ENCODE measurements around the gene MYO16.

Gene MYO16

DNA sequence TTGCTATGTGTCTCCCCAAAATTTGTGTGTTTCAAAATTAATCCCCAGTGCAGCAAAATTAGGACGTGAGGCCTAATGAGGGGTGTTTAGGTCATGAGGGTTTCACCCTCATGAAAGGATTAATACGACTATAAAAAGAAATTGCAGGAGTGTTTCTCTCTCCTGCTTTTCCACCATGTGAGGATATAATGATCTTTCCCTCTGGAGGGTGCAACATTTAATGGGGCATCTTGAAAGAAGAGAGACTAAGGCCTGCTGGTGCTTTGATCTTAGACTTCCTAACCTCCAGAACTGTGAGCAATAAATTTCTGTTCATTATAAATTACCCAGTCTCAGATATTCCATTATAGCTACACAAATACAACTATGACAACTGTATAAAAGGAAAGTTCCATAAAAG, 183.2 kb downstream of the MYO16 start:
- DNase-seq = no peak

DNA sequence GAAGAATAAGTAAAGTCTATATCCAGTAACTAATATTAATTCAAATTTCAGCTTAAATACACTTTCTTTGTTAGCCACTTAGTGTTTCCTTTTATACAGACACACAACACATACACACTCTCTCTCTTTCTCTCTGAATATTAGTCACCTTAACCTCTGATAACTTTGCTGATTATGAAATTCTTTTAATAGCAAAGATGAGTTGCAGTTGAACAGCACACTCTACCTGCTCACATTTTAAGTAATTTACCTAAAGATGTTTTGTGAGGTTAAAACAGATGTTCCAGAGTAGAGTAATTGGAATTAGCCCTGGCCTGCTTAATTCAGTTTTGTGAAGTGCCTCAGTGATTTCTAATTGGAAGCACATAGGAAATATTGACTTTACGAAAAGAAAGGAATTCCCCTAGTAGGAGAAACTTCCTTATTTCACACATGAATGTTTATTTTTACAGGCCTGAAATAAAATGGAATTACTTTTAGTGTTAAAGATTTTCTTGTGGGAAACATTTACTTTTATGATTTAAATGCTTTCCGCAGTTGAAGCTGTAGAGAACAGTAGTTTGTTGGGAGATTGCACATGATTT, 184.3 kb downstream of the MYO16 start:
- peak; percentile 59 for DNase-seq

DNA sequence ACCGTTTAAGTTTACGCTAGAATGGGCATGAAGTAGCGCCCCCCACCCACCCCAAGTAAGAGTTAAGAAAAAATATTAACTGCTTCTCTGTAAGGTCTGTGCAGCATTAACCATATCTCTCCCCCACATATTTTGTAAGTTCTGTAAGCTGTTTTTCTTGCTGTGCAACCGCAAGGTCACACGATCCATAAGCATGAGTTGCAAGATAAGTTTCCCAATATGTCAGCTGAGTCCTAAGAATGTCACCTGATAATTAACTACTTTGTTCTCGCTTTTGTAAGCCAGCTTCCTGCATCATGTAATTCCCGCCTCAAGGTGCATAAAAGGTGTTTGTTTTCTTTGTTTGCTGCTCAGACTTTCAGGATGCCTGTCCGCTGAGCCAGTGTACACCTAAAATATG, 187.0 kb downstream of the MYO16 start:
- peak; percentile 89 for DNase-seq

DNA sequence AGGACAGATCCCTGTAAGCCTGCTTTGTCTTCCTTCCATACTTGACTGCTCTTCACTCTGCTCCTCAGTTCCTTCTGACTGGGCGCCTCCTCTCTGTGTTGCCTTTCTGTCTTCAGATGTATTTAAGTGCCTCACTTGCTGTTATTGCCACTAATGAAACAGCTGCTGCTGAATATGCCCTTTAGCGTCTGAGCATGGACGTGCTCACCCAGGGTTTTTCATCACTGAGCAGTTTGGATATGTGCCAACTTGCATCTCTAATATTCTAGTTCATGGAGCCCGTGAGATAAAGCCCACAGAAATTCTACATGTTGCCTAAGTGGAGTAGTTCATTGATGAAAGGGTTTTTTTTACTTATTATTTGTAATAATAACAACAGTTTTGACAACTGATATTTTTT, 198.2 kb downstream of the MYO16 start:
- DNase-seq = no peak

- DNase-seq = no peak
Measured at GRCh38 chr13:108828086-108828815, 198.8 kb downstream of the MYO16 start.

DNA sequence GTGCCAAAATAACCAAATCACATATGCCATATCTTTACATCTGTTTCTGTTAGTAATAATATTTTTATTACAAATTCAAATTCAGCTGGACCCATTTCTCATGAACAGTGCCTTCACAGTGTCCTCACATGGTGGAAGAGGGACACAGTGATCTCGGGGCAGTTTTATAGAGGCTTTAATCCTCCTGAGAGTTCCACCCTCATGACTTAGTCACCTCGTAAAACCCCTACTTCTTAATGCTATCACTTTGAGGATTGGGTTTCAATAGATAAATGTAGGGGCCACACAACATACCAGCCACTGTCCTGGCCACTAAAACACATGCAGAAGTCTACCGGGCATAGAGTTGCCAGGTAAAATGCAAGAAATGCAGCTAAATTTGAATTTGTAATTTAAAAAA, 201.5 kb downstream of the MYO16 start:
- no peak for DNase-seq

- no peak for DNase-seq
Measured at GRCh38 chr13:108833531-108833930, 204.1 kb downstream of the MYO16 start.

GRCh38 chr13:108834193-108834592, 204.8 kb downstream of the MYO16 start:
- DNase-seq = no peak

DNA sequence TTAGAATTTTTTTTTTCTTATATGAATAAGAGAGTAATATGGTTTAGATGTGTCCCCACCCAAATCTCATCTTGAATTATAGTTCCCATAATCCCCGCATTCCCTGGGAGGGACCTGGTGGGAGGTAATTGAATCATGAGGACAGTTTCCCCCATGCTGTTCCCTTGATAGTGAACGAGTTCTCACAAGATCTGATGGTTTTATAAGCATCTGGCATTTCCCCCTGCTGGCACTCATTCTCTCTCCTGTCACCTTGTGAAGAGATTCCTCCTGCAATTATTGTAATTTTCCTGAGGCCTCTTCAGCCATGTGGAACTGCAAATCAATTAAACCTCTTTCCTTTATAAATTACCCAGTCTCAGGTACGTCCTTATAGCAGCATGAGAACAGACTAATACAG, 205.7 kb downstream of the MYO16 start:
- no peak for DNase-seq

GRCh38 chr13:108850691-108851090, 221.3 kb downstream of the MYO16 start:
- DNase-seq = no peak

GRCh38 chr13:108851660-108852059, 222.2 kb downstream of the MYO16 start:
- DNase-seq = no peak

GRCh38 chr13:108853031-108853430, 223.6 kb downstream of the MYO16 start:
- DNase-seq = no peak

GRCh38 chr13:108855737-108856387, 226.5 kb downstream of the MYO16 start:
- no peak for DNase-seq

GRCh38 chr13:108858676-108859075, 229.3 kb downstream of the MYO16 start:
- DNase-seq = no peak

- peak; percentile 88 for DNase-seq
Measured at GRCh38 chr13:108859197-108860012, 230.0 kb downstream of the MYO16 start.

DNA sequence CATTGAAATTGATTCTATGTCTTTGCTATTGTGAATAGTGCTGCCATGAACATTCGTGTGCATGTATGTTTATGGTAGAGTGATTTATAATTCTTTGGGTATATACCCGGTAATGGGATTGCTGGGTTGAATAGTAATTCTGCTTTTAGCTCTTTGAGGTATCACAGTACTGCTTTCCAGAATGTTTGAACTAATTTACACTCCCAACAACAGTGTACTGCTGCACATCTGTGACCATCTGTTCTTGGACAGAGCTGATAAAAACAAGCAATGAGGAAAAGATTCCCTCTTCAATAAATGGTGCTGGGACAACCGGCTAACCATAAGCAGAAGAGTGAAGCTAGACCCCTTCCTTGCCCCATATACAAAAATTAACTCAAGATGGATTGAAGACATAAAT, 231.0 kb downstream of the MYO16 start:
- DNase-seq = no peak

DNA sequence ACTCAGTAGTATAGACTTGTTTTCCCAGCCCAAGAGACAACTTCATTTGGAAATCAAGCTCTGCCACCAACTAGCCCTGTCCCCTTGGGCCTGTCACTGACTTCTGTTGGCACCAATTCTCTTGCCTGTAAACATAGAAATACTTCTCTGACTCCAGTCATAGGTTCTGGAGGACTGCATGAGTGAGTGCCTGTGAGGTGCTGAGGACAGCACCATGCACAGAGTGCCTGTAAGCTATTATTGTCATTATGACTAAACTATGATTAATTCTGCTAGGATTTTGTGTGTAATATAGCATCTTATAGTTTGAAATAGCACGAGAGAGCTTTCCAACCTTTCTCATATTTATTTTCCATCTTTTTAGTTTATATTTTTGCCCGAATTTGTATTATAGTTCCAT, 247.9 kb downstream of the MYO16 start:
- peak; percentile 47 for DNase-seq

DNA sequence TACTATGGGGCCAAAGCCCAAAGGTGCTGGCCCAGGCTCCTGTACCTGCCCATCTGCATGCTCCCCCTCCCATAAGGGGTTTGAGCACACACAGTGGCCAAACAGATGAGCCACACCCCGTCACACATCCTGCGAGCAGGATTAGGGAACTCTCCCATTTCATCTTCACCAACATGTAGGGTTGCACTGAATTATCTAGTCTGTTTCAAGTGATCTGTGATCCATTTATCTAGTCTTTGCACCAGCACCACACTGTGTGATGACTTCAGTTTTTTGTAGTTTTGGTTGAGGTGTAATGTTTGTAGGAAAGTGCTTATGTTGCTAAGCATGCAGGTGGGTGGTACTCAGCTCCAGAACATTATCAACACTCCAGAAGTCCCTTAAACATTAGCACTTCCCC, 249.3 kb downstream of the MYO16 start:
- DNase-seq = no peak

- no peak for DNase-seq
Measured at GRCh38 chr13:108889324-108889984, 260.0 kb downstream of the MYO16 start.

- peak; percentile 50 for DNase-seq
Measured at GRCh38 chr13:108895220-108895704, 265.9 kb downstream of the MYO16 start.

DNA sequence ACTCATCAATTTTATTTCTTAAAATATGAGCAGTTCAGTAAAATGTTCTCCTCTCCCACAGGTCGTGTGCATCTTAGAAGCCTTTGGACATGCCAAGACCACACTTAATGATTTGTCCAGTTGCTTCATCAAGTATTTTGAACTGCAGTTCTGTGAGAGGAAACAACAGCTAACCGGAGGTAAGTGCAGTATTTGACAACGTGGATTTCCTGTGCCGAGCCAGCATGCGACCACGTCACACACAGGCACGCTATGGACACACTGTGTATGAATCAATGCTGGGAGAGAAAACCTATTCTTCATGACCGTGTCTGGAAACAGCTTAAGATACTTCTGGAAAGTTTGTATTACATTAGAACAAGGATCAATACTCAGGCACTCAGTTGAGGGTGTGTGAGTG, 268.5 kb downstream of the MYO16 start:
- DNase-seq = no peak

- peak; percentile 14 for DNase-seq
Measured at GRCh38 chr13:108902405-108903155, 273.2 kb downstream of the MYO16 start.

Measured in kidney glomerular epithelial cell (primary cell).